Measurements from ENCODE around the gene IGSF21.

The IGSF21 gene

DNA sequence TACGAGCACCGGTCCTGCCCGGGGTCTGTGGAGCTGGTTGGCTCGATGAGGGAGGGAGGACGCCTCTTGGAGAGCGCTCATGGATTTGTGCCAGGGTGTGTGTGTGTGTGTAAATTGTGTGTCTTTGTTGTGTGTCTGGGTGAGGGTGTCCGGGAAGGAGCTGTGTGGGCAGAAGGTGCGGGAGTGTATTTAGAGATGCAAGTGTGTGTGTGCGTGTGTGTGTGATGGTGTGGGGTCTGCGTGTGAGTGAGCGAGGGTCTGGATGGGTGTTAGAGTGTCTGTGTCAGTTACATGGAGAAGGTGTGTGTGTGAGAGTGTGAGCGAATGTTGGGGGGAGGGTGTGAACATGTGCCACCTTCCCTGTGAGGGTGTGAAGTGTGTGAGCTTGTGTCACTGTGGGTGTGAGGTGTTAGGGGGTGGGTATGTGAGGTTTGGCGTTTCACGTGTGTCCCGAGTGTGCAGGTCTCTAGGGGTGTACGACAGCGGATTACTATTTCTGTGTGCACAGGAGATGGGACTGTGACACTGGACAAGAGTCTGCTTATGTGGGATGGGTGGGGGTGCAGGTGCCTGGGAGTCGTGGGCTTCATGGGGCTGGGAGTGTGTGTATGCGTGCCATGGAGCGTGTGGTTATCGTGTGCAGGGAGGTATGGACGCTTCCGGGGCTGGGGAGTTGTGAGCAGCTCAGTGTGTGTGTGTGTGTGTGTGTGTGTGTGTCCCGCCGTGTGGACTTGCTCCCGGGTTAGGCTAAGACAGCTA is 880 bp downstream of the IGSF21 start (continued):
- TF ChIP-seq ZNF565 (CRISPR knock-in tag; conservative IDR thresholded peaks at IDR 0.05; ENCODE audit: low read depth) (no peak), PPARA (CRISPR knock-in tag; IDR thresholded peaks at IDR 0.05; ENCODE audit: borderline replicate concordance) (no peak), ZNF70 (CRISPR knock-in tag; IDR thresholded peaks at IDR 0.05) (no peak), ESRRG (CRISPR knock-in tag; IDR thresholded peaks at IDR 0.05) (no peak), ZC3H10 (CRISPR knock-in tag; IDR thresholded peaks at IDR 0.05) (no peak), BACH2 (CRISPR knock-in tag; IDR thresholded peaks at IDR 0.05; ENCODE audit: borderline replicate concordance) (no peak), SNAI2 (CRISPR knock-in tag; IDR thresholded peaks at IDR 0.05) (no peak), ZFP3 (CRISPR knock-in tag; IDR thresholded peaks at IDR 0.05) (no peak), RARB (CRISPR knock-in tag; IDR thresholded peaks at IDR 0.05) (no peak), CSDC2 (CRISPR knock-in tag; IDR thresholded peaks at IDR 0.05) (no peak), ZNF8 (CRISPR knock-in tag; IDR thresholded peaks at IDR 0.05) (no peak)

- no peak; the same call in 2 of the 3 replicates for ATAC-seq
- TF ChIP-seq ZFP30 (CRISPR knock-in tag; IDR thresholded peaks at IDR 0.05) (no peak), ZNF565 (CRISPR knock-in tag; conservative IDR thresholded peaks at IDR 0.05; ENCODE audit: low read depth) (no peak), TOX (CRISPR knock-in tag; IDR thresholded peaks at IDR 0.05; ENCODE audit: borderline replicate concordance) (no peak), PATZ1 (CRISPR knock-in tag; IDR thresholded peaks at IDR 0.05; ENCODE audit: borderline replicate concordance) (no peak), GLIS3 (CRISPR knock-in tag; IDR thresholded peaks at IDR 0.05) (no peak), TSHZ2 (CRISPR knock-in tag; IDR thresholded peaks at IDR 0.05) (no peak), RARB (CRISPR knock-in tag; IDR thresholded peaks at IDR 0.05) (no peak), ZC3H10 (CRISPR knock-in tag; IDR thresholded peaks at IDR 0.05) (no peak), BACH2 (CRISPR knock-in tag; IDR thresholded peaks at IDR 0.05; ENCODE audit: borderline replicate concordance) (no peak), ZFP3 (CRISPR knock-in tag; IDR thresholded peaks at IDR 0.05) (no peak), OSR1 (CRISPR knock-in tag; IDR thresholded peaks at IDR 0.05) (no peak), TCF4 (CRISPR knock-in tag; IDR thresholded peaks at IDR 0.05; ENCODE audit: borderline replicate concordance) (no peak), POU6F1 (CRISPR knock-in tag; IDR thresholded peaks at IDR 0.05; ENCODE audit: borderline replicate concordance, low read depth) (no peak), ZNF8 (CRISPR knock-in tag; IDR thresholded peaks at IDR 0.05) (no peak), CSDC2 (CRISPR knock-in tag; IDR thresholded peaks at IDR 0.05) (no peak), ISL1 (CRISPR knock-in tag; IDR thresholded peaks at IDR 0.05) (no peak), CSRNP3 (CRISPR knock-in tag; IDR thresholded peaks at IDR 0.05) (no peak)
- TF ChIP-seq, protein P1, sequence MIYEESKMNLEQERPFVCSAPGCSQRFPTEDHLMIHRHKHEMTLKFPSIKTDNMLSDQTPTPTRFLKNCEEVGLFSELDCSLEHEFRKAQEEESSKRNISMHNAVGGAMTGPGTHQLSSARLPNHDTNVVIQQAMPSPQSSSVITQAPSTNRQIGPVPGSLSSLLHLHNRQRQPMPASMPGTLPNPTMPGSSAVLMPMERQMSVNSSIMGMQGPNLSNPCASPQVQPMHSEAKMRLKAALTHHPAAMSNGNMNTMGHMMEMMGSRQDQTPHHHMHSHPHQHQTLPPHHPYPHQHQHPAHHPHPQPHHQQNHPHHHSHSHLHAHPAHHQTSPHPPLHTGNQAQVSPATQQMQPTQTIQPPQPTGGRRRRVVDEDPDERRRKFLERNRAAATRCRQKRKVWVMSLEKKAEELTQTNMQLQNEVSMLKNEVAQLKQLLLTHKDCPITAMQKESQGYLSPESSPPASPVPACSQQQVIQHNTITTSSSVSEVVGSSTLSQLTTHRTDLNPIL (CRISPR knock-in tag; IDR thresholded peaks at IDR 0.05; ENCODE audit: low read depth), result no peak
These were observed 1.6 kb downstream of the IGSF21 start for GRCh38 chr1:18109058-18109755.

Measured in SK-N-SH treated with all-trans-retinoic acid at 6 μM for 48 hours (cell line).